DMS153 (cell line): ENCODE results near the gene KCNMB2.

Experiments
- DNase-seq: peaks from one replicate; lab custom pipeline; 2025; lab: John Stamatoyannopoulos, UW

The KCNMB2 gene

GRCh38 chr3:178875157-178875556 lies 338.9 kb downstream of the KCNMB2 start:
- no peak for DNase-seq

GRCh38 chr3:178875836-178876235 lies 339.6 kb downstream of the KCNMB2 start:
- no peak for DNase-seq

GRCh38 chr3:178880274-178880673 lies 344.0 kb downstream of the KCNMB2 start:
- DNase-seq, result no peak
